HG02610 (cell line): ENCODE data around the gene RPL35A.

Experiments
- ATAC-seq: cut with Tn5 transposase; IDR thresholded peaks from one replicate; pipeline ENCODE4 v1.9.1; 2021; ENCODE audit warnings: mild to moderate bottlenecking, moderate library complexity; ENCODE audit not compliant: unreplicated experiment

Gene RPL35A

DNA sequence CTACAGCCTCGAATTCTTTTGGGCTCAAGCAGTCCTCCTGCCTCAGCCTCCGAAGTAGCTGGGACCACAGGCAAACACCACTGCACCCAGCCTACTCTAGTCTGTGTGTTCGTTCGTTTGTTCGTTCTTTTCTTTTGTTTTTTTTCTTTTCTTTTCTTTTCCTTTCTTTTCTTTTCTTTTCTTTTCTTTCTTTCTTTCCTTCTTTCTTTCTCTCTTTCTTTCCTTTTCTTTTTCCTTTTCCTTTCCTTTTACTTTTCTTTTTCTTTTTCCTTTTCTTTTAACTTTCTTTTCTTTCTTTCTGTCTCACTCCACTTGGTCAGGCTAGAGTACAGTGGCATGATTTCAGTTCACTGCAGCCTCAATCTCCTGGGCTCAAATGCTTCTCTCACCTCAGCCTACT is 46.9 kb downstream of the RPL35A start:
- no peak for ATAC-seq

DNA sequence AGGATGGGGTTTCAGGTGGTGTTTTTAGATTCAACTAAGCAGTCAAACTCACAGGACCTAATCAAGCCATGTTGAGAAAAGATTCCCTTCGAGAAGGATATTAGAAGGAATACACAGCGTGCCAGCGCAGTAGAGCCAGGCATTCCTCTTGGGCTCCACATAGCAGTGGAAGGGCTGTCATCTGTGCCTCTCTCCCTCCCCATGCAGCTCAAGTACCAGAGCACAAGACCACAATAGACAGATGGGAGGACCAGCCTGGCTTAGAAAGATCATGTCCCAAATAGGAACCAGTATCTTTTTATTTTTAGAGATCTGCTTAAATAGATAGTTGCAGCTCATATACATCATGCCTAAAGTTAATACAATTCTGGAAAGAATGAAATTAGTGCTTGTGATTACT is 47.9 kb downstream of the RPL35A start:
- ATAC-seq = no peak
